Stimulated activated CD8-positive, alpha-beta memory T cell treated with anti-CD3 and anti-CD28 coated beads, Interleukin-12 subunit alpha, Interleukin-12 subunit beta, amount 100 ng/mL, for 24 hours (primary cell): Measurements from ENCODE around the gene ACTG2.
"Not testable (repeated sequence)": the region's sequence is repeated elsewhere in the genome, so short reads cannot be mapped to it uniquely, and the experiment has no call there.

Experiments
- DNase-seq: peaks from one replicate; pipeline ENCODE4 v3.0.0-alpha.2; 2020; ENCODE audit errors: extremely low read depth

The ACTG2 gene

GRCh38 chr2:73893764-73894474, 1.1 kb downstream of the ACTG2 start:
- no peak for DNase-seq

- no peak for DNase-seq
These were observed 1.7 kb downstream of the ACTG2 start for GRCh38 chr2:73894475-73894850.

GRCh38 chr2:73894877-73895276, 2.1 kb downstream of the ACTG2 start:
- DNase-seq, result no peak

- no peak for DNase-seq
These were observed 2.7 kb downstream of the ACTG2 start for GRCh38 chr2:73895473-73895872.

DNA sequence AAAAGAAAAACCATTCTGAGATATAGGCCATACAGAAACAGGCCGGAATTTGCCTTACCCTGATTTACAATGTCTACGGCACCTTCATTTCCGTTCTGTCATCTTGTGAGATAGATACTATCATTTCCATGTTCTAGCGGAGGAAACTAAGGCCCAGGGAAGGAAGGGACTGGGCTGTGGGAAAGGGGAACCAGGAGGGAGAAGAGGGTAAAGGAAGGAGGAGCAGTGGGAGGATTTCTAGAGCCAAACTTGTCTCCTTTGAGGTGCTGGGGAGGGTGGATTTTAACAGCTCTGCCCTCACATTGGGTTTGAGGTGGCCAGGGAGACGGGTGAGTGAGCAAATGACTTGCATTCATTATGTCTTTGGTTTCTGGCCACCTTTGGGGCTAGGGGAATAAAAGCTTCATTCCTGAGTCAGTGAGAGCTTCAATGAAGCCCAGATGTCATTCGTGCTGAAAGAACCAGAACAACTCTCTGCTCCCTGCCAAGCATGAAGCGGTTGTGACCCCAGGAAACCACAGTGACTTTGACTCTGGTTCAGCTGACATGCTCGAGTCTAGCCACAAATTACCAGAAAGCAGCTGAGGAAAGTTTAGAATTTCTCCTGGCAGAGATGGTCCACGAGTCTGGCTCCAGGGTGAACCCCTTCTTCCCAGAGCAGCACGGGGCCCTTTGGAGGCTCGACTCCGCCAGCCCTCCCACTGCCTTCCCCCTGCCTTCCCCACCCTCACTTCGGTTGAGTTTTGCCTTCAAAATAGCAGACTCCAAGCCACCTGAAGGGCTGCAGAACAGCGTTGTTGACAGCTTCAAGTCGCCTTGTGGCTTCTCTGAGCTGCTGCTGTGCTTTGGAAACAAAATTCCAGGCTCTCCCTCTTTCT, 3.8 kb downstream of the ACTG2 start:
- no peak for DNase-seq

GRCh38 chr2:73897240-73897583, 4.4 kb downstream of the ACTG2 start:
- no peak for DNase-seq

DNA sequence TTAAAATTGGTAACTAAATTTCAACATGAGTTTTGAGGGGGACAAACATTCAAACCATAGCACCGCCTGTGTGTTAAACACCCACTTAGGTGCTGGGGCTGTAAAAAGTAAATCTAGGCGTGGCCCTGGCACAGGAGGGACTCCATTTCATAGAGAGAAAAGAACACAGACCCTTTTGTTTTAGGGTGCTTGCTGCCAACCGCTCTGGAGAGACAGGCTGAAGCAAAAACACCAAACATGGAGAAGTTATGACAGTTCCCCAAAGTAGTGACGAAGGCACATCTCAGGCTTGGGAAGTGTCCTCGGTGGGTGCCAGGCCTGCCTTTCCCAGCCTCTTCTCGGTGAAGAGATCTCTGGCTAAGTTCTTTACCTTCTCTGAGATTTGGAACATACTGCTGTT, 5.1 kb downstream of the ACTG2 start:
- DNase-seq, result no peak

DNA sequence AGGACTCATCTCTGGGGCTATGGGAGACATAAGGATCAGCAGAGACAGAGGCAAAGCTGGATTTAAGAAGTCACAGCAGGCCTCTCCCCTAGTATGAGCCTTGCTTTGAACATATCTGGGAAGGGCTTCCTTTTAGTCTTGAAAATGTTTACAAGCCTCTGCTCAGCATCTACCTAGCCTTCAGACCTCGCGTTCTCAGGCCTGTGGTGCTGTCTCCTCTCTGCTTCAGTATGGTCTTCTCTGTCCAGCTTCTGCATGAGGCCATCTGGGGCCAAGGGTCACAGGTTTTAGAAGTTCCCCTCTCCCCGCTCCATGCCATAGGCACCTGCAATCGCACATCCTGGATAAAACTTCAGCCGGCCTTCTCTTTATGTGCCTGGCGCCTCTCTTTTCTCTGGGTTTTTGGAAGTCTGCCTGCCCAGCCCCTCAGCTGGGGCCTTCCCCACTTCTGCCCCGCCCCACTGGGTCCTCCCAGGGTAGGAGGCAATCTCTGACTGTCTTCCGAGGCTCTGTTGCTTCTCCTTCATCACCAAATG, 7.1 kb downstream of the ACTG2 start:
- DNase-seq, result no peak

DNA sequence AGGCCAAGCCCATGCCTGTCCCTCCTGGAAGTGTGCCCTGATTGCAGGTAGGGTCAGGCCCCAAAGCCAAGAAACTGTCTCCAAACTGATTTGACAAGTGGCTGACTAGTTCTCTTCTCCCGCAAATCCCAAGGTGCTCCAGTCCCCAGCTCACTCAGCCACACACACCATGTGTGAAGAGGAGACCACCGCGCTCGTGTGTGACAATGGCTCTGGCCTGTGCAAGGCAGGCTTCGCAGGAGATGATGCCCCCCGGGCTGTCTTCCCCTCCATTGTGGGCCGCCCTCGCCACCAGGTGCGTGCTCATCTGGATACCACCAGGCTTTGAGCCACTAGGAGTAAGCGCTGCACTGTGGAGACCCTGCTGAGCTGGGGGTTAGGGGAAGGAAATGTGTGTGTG, 8.3 kb downstream of the ACTG2 start:
- DNase-seq, result no peak

- DNase-seq, result no peak
These were observed 9.5 kb downstream of the ACTG2 start for GRCh38 chr2:73902284-73902683.

- no peak for DNase-seq
These were observed 10.5 kb downstream of the ACTG2 start for GRCh38 chr2:73903313-73903712.

- DNase-seq, result not testable (repeated sequence)
These were observed 11.3 kb downstream of the ACTG2 start for GRCh38 chr2:73903949-73904613.

DNA sequence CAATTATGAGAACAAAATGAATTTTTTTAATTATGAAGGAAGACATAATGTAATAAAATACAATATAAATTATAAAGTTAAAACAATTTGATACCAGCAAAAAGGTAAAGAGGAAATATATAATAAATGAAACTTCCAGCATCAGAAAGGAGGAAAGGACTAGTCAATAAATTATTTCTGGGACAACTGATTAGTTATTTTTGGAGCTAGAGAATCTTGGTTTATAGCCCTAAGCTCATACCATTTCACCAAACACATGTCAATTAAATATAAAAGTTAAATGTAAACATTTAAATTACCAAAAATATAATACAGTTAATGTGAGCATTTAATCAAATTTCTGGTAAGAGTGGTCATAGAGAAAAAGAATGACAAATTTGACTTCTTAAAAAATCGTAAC, 12.1 kb downstream of the ACTG2 start:
- DNase-seq, result no peak

DNA sequence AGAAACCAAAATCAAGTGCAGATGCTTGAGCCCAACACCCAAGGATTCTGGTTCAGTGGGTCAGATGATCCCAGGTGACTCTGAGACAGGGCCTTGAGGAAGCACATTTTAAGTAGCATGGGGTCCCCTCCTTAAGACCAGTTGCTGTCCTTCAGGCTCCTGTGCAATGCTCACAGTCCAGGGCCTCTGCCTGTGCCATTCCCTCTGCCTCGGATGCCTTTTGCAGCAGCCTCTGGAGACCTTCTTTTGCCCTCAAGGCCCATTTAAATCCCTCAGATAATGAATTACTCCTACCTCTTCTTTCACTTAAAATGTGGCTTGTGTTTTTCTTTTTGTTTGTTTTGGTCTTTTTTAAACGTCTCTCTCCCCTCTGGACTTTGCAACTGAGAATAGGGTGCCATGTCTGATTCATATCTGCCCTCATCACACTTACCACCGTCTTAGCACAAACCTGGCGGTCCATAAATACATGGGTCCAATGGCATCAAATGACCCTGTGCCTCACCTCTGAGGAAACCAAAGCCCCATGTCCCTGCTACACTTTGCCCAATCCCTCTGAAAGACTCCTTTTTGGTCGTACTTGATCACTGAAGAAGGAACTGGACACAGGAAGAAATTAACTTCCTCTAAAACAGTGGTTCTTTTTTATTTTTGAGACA, 14.2 kb downstream of the ACTG2 start:
- DNase-seq, result no peak

- no peak for DNase-seq
These were observed 15.1 kb downstream of the ACTG2 start for GRCh38 chr2:73907840-73908452.

DNA sequence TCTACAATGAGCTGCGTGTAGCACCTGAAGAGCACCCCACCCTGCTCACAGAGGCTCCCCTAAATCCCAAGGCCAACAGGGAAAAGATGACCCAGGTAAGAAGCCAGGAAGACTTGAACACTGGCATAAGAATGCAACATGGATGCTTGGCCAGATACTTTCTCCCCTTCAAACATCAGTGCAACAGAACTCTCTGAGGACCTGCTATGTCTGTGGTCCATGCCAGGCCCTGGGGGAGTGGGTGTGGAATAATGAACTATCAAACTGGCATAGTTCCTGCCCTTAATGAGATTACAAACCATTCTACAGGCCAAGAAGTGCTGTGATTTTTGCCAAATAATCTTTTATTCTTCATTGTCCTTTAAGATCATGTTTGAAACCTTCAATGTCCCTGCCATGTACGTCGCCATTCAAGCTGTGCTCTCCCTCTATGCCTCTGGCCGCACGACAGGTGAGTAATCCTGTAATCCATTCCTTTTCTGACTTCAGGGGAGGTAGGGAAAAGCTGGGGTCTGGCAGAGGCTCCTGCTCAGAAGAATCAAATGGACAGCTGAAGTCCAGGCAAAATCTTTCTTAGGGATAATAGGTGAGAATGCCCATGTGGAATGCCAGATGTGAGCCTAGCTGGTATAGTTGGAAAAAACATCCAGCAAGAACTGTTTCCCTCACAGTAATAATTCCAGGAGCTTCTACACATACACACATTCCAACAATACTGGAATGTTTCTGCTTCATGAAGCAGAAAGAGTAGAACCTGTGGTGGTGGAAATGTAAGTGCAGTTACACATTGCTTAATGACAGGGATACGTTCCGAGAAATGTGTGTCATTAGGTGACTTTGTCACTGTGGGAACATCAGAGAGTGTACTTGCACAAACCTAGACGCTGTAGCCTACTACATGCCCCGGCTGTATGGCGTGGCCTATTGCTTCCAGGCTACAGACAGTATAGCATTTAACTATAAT, 16.2 kb downstream of the ACTG2 start:
- no peak for DNase-seq

GRCh38 chr2:73910873-73911547, 18.2 kb downstream of the ACTG2 start:
- DNase-seq, result no peak

DNA sequence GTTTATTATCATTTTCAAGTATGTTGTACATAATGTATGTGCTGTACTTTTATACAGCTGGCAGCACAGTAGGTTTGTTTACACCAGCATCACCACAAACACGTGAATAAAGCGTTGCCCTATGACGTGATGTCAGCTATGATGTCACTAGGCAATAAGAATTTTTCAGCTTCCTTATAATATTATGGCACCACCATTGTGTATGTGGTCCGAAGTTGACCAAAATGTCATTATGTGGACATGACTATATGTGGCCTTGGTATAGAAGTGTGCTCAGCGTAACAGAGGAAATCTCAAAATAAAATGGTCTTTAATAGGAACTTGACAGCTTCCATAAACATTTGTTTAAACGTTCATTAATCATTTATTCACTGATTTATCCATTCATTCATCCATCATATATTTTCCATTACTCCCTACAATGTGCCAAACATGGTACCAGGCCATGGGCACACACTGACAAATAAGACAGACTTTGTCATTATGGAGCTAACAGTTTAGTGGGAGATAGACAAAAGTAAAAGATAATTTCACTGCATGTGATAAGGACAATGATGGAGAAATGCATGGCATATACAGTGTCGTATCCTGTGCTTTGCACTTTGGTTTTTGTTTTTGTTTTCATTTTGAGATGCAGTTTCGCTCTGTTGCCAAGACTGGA, 18.9 kb downstream of the ACTG2 start:
- DNase-seq, result no peak

GRCh38 chr2:73913414-73914054, 20.7 kb downstream of the ACTG2 start:
- no peak for DNase-seq
